Fibroblast of lung (primary cell): ENCODE measurements around the gene MREG.

ENCODE experiments used
- EZH2 ChIP-seq: IDR thresholded peaks from 2 replicates; pipeline ENCODE4 v1.5.1; 2012; ENCODE audit warnings: low read length, control low read depth, mild to moderate bottlenecking; ENCODE audit errors: missing control alignments
- TF ChIP-seq, protein P1 (sequence below), 2 donors: IDR thresholded peaks in 1 of 2; conservative IDR thresholded peaks in 1 of 2; 1 replicate in 1 of 2; 2 replicates in 1 of 2; pipeline ENCODE4 v1.5.1; 2011 to 2012; ENCODE audit warnings: low read length in 2 of 2, control low read depth in 1 of 2, inconsistent platforms in 1 of 2, low read depth in 1 of 2, mild to moderate bottlenecking in 1 of 2

DNA sequence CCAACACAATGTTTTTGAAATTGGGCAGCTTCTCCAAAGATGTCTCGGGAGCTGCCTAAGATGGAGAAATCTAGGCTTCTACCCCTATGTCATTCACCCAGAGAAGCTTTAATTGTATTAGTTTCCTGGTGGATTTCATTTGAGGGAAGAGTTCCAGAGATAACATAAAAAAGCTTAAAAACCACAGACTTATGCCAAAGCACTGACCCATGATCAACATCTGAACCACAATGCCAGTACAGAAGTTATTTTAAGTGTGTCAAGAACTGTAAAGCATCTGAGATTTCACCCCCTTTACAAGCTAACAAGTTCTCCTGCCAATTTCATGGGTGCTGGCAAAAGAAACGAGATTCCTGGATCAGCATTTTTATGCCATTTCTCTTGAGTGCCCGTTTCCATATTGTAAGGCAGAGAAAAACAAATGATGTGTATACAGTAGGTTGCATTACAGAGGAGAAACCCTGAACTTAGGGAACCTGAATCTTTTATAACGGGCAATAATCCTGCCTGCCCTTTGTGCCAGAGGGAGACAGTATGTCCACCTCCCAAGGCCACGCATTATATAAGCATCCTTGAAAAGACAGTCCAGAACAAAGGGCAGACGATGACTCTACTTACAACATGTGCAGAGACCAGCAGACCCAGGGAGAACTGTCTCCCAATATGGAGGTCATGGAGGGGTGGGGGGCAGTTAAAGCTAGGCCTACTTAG is 44.1 kb downstream of the MREG start:
- TF ChIP-seq EZH2 = no peak
- TF ChIP-seq, protein P1, sequence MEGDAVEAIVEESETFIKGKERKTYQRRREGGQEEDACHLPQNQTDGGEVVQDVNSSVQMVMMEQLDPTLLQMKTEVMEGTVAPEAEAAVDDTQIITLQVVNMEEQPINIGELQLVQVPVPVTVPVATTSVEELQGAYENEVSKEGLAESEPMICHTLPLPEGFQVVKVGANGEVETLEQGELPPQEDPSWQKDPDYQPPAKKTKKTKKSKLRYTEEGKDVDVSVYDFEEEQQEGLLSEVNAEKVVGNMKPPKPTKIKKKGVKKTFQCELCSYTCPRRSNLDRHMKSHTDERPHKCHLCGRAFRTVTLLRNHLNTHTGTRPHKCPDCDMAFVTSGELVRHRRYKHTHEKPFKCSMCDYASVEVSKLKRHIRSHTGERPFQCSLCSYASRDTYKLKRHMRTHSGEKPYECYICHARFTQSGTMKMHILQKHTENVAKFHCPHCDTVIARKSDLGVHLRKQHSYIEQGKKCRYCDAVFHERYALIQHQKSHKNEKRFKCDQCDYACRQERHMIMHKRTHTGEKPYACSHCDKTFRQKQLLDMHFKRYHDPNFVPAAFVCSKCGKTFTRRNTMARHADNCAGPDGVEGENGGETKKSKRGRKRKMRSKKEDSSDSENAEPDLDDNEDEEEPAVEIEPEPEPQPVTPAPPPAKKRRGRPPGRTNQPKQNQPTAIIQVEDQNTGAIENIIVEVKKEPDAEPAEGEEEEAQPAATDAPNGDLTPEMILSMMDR (conservative IDR thresholded peaks at IDR 0.05 in 1 of 2, IDR thresholded peaks at IDR 0.05 in 1 of 2; ENCODE audit: low read depth in 1 of 2, low read length in 2 of 2) = no peak
